Measurements from ENCODE around the gene ALPK3.

The ALPK3 gene

GRCh38 chr15:84799511-84800187, 17.5 kb upstream of the ALPK3 start:
- DNase-seq (ENCODE audit: low spot score), result no peak

- DNase-seq (ENCODE audit: low spot score), result no peak
Observed at GRCh38 chr15:84800365-84800806, 16.8 kb upstream of the ALPK3 start.

GRCh38 chr15:84804005-84804900, 12.9 kb upstream of the ALPK3 start:
- no peak for DNase-seq (ENCODE audit: low spot score)

GRCh38 chr15:84805221-84805620, 11.9 kb upstream of the ALPK3 start:
- DNase-seq (ENCODE audit: low spot score), result no peak

GRCh38 chr15:84807228-84807627, 9.9 kb upstream of the ALPK3 start:
- DNase-seq (ENCODE audit: low spot score), result no peak

GRCh38 chr15:84810073-84810840, 6.9 kb upstream of the ALPK3 start:
- no peak for DNase-seq (ENCODE audit: low spot score)

GRCh38 chr15:84811151-84811550, 6.0 kb upstream of the ALPK3 start:
- no peak for DNase-seq (ENCODE audit: low spot score)

- no peak for DNase-seq (ENCODE audit: low spot score)
Observed at GRCh38 chr15:84811828-84812227, 5.3 kb upstream of the ALPK3 start.

GRCh38 chr15:84812842-84813241, 4.3 kb upstream of the ALPK3 start:
- DNase-seq (ENCODE audit: low spot score), result no peak

- no peak for DNase-seq (ENCODE audit: low spot score)
Observed at GRCh38 chr15:84813435-84813834, 3.7 kb upstream of the ALPK3 start.

- no peak for DNase-seq (ENCODE audit: low spot score)
Observed at GRCh38 chr15:84813931-84814330, 3.2 kb upstream of the ALPK3 start.

GRCh38 chr15:84814916-84815315, 2.2 kb upstream of the ALPK3 start:
- DNase-seq (ENCODE audit: low spot score), result no peak

- no peak for DNase-seq (ENCODE audit: low spot score)
Observed at GRCh38 chr15:84817466-84818081, 418 bp downstream of the ALPK3 start.

GRCh38 chr15:84818261-84819131, 1.3 kb downstream of the ALPK3 start:
- DNase-seq (ENCODE audit: low spot score), result no peak

GRCh38 chr15:84819291-84819768, 2.2 kb downstream of the ALPK3 start:
- DNase-seq (ENCODE audit: low spot score), result no peak

GRCh38 chr15:84819791-84820190, 2.6 kb downstream of the ALPK3 start:
- DNase-seq (ENCODE audit: low spot score), result no peak

- DNase-seq (ENCODE audit: low spot score), result no peak
Observed at GRCh38 chr15:84821501-84822021, 4.4 kb downstream of the ALPK3 start.

- no peak for DNase-seq (ENCODE audit: low spot score)
Observed at GRCh38 chr15:84822653-84823281, 5.6 kb downstream of the ALPK3 start.

GRCh38 chr15:84823282-84823878, 6.2 kb downstream of the ALPK3 start:
- no peak for DNase-seq (ENCODE audit: low spot score)
